ENCODE data around the gene SUSD1. TPM values are rescaled to one million over a fixed set of nuclear protein-coding genes. Genes with fewer than 3 reads are reported as not detected.

SUSD1 gene
- total RNA-seq, 4 donors from 2014 or later = 1.6 to 8.2 (median 4.4) TPM

- Histone ChIP-seq H3K36me3 (no peaks in the 10 kb centered on the region), H3K27ac (peak overlapping the region; percentile 79), H3K4me1 (peaks cover 51% of the 10 kb centered on the region), H3K9me3 (no peaks in the 10 kb centered on the region), H3K4me3 (no peak overlapping the region), H3K27me3 (no peaks in the 10 kb centered on the region)
- WGBS = 4% methylated on average over 3 of the region's 3 CpGs
- peak in 1 of 2 donors; percentile 71 for DNase-seq (ENCODE audit: low spot score in 2 of 2)
- TF ChIP-seq CTCF (IDR thresholded peaks at IDR 0.05) = no peak
- TF ChIP-seq POLR2AphosphoS5 (IDR thresholded peaks at IDR 0.05) = peak in 1 of 3 donors; percentile 46
- TF ChIP-seq EP300 (IDR thresholded peaks at IDR 0.05) = no peak
- TF ChIP-seq POLR2A (IDR thresholded peaks at IDR 0.05) = no peak
Measured at GRCh38 chr9:112061152-112061740, 113.9 kb downstream of the SUSD1 start.

GRCh38 chr9:112059966-112060320 is 115.2 kb downstream of the SUSD1 start:
- no peaks in the 10 kb centered on the region for H3K36me3 ChIP-seq
- H3K27ac ChIP-seq = peak overlapping the region; percentile 49
- no peaks in the 10 kb centered on the region for H3K27me3 ChIP-seq
- 77% methylated on average over 3 of the region's 3 CpGs for WGBS
- H3K4me1 ChIP-seq = peaks cover 45% of the 10 kb centered on the region
- no peak overlapping the region for H3K4me3 ChIP-seq
- TF ChIP-seq POLR2AphosphoS5 (IDR thresholded peaks at IDR 0.05) (no peak), POLR2A (IDR thresholded peaks at IDR 0.05) (no peak), EP300 (IDR thresholded peaks at IDR 0.05) (no peak), CTCF (IDR thresholded peaks at IDR 0.05) (no peak)
- no peaks in the 10 kb centered on the region for H3K9me3 ChIP-seq
- no peak for DNase-seq (ENCODE audit: low spot score in 2 of 2)

- H3K27me3 ChIP-seq = no peaks in the 10 kb centered on the region
- H3K4me1 ChIP-seq = peaks cover 45% of the 10 kb centered on the region
- H3K4me3 ChIP-seq = no peak overlapping the region
- H3K36me3 ChIP-seq = no peaks in the 10 kb centered on the region
- no peak for DNase-seq (ENCODE audit: low spot score in 2 of 2)
- WGBS = 60% methylated on average over 13 of the region's 13 CpGs
- peak overlapping the region; percentile 49 for H3K27ac ChIP-seq
- TF ChIP-seq CTCF (IDR thresholded peaks at IDR 0.05) (no peak), POLR2A (IDR thresholded peaks at IDR 0.05) (no peak), POLR2AphosphoS5 (IDR thresholded peaks at IDR 0.05) (no peak)
- H3K9me3 ChIP-seq = no peaks in the 10 kb centered on the region
Measured at GRCh38 chr9:112059145-112059965, 115.7 kb downstream of the SUSD1 start.

GRCh38 chr9:112056996-112057395 is 118.1 kb downstream of the SUSD1 start:
- Histone ChIP-seq H3K9me3 (no peaks in the 10 kb centered on the region), H3K27ac (no peak overlapping the region)
- WGBS = 64% methylated on average over 2 of the region's 2 CpGs

More at GRCh38 chr9:112056996-112057395, 118.1 kb downstream of the SUSD1 start:
- TF ChIP-seq EP300 (IDR thresholded peaks at IDR 0.05) = no peak
- no peak for TF ChIP-seq CTCF (IDR thresholded peaks at IDR 0.05)
- TF ChIP-seq POLR2AphosphoS5 (IDR thresholded peaks at IDR 0.05) = no peak
- no peak for TF ChIP-seq POLR2A (IDR thresholded peaks at IDR 0.05)
- DNase-seq (ENCODE audit: low spot score in 2 of 2) = no peak
- H3K4me1 ChIP-seq = peaks cover 35% of the 10 kb centered on the region
- no peak overlapping the region for H3K4me3 ChIP-seq
- H3K36me3 ChIP-seq = no peaks in the 10 kb centered on the region
- no peaks in the 10 kb centered on the region for H3K27me3 ChIP-seq
